Stimulated activated CD4-positive, alpha-beta T cell treated with anti-CD3 and anti-CD28 coated beads, TNF-alpha, amount 100 ng/mL, for 4 hours (primary cell): Measurements from ENCODE around the gene ESR1.
A peak's percentile ranks its signal among the peaks of the same experiment; 100 is the strongest.

Experiments
- DNase-seq, 3 experiments: peaks; one replicate each; pipeline ENCODE4 v3.0.0-alpha.2; 2020; ENCODE audit warnings: low read depth in 3 of 3

ESR1 gene

GRCh38 chr6:151807513-151808370, at the start of gene ESR1:
Gene ESR1 (plus strand): TSS chr6:151807682. CDS start chr6:151807913, 231 bp downstream.
- DNase-seq = peak in 1 of 3 experiments; percentile 0

GRCh38 chr6:151760486-151760885, 47.0 kb upstream of the ESR1 start:
- DNase-seq = no peak

GRCh38 chr6:151761851-151762250, 45.6 kb upstream of the ESR1 start:
- DNase-seq = no peak

GRCh38 chr6:151762817-151763216, 44.7 kb upstream of the ESR1 start:
- DNase-seq = no peak

- DNase-seq = no peak
Observed at GRCh38 chr6:151763303-151763702, 44.2 kb upstream of the ESR1 start.

GRCh38 chr6:151763938-151764680, 43.4 kb upstream of the ESR1 start:
- DNase-seq = peak in 1 of 3 experiments; percentile 12

GRCh38 chr6:151765444-151765886, 42.0 kb upstream of the ESR1 start:
- DNase-seq = no peak

GRCh38 chr6:151772446-151772845, 35.0 kb upstream of the ESR1 start:
- DNase-seq = no peak

- DNase-seq = no peak
Observed at GRCh38 chr6:151773382-151773781, 34.1 kb upstream of the ESR1 start.

GRCh38 chr6:151782560-151782959, 24.9 kb upstream of the ESR1 start:
- no peak for DNase-seq

- no peak for DNase-seq
Observed at GRCh38 chr6:151783692-151784091, 23.8 kb upstream of the ESR1 start.

GRCh38 chr6:151784441-151785214, 22.9 kb upstream of the ESR1 start:
- DNase-seq = no peak

GRCh38 chr6:151796842-151797530, 10.5 kb upstream of the ESR1 start:
- no peak for DNase-seq

- DNase-seq = no peak
Observed at GRCh38 chr6:151803743-151804142, 3.7 kb upstream of the ESR1 start.

GRCh38 chr6:151804585-151805285, 2.7 kb upstream of the ESR1 start:
- no peak for DNase-seq

GRCh38 chr6:151805286-151805840, 2.1 kb upstream of the ESR1 start:
- DNase-seq = no peak

- DNase-seq = no peak
Observed at GRCh38 chr6:151806757-151807512, 547 bp upstream of the ESR1 start.

GRCh38 chr6:151808371-151809241, 1.1 kb downstream of the ESR1 start:
- no peak for DNase-seq

- no peak for DNase-seq
Observed at GRCh38 chr6:151811081-151811480, 3.6 kb downstream of the ESR1 start.
